GM19397 (cell line): Measurements from ENCODE around the gene APPBP2.
A peak's percentile ranks its signal among the peaks of the same experiment; 100 is the strongest.
"Not testable (repeated sequence)": the region's sequence is repeated elsewhere in the genome, so short reads cannot be mapped to it uniquely, and the experiment has no call there.

Experiments
- ATAC-seq: cut with Tn5 transposase; IDR thresholded peaks from one replicate; pipeline ENCODE4 v1.9.1; 2021; ENCODE audit warnings: mild to moderate bottlenecking, moderate library complexity; ENCODE audit not compliant: unreplicated experiment

The APPBP2 gene, protein sequence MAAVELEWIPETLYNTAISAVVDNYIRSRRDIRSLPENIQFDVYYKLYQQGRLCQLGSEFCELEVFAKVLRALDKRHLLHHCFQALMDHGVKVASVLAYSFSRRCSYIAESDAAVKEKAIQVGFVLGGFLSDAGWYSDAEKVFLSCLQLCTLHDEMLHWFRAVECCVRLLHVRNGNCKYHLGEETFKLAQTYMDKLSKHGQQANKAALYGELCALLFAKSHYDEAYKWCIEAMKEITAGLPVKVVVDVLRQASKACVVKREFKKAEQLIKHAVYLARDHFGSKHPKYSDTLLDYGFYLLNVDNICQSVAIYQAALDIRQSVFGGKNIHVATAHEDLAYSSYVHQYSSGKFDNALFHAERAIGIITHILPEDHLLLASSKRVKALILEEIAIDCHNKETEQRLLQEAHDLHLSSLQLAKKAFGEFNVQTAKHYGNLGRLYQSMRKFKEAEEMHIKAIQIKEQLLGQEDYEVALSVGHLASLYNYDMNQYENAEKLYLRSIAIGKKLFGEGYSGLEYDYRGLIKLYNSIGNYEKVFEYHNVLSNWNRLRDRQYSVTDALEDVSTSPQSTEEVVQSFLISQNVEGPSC

DNA sequence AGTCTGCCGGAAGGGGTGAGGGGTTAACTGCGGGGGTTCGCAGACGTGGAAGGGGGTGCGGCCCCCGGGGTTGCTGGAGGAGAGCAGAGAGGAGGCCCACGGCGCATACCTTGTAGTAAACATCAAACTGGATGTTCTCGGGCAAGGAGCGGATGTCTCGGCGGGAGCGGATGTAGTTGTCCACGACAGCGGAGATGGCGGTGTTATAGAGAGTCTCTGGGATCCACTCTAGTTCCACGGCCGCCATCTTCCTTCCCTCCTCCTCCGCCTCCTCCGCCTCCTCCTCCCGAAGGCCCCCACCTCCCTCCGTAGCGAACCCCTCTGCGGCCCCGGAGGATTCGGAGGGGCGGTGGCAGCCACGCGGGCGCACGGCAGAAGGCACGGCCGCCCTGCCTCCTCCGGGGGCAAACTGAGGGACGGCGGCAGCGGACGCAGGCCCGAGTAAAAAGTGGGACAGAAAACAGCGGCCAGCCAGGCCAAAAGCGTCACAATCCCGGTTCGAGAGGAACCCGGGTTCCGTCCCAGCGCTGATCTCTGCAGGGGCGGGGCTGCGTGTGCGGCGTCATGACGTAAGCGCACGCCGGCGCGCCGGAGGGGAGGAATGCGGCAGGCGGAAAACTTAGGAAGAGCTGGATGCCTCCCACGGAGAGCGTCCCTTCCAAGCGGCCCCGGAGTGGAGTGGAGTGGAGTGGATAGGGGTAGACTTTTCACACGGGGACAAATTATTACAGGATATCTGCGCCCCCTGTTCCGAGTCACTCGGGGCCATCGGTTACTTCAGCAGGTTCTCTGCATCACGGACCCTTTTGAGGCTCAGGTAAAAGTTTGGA, at the start of gene APPBP2:
APPBP2 (minus strand) TSS at position 558 of the 830 bp plus-strand sequence; CDS start at position 247, 311 bp downstream.
- peak; percentile 86 for ATAC-seq

DNA sequence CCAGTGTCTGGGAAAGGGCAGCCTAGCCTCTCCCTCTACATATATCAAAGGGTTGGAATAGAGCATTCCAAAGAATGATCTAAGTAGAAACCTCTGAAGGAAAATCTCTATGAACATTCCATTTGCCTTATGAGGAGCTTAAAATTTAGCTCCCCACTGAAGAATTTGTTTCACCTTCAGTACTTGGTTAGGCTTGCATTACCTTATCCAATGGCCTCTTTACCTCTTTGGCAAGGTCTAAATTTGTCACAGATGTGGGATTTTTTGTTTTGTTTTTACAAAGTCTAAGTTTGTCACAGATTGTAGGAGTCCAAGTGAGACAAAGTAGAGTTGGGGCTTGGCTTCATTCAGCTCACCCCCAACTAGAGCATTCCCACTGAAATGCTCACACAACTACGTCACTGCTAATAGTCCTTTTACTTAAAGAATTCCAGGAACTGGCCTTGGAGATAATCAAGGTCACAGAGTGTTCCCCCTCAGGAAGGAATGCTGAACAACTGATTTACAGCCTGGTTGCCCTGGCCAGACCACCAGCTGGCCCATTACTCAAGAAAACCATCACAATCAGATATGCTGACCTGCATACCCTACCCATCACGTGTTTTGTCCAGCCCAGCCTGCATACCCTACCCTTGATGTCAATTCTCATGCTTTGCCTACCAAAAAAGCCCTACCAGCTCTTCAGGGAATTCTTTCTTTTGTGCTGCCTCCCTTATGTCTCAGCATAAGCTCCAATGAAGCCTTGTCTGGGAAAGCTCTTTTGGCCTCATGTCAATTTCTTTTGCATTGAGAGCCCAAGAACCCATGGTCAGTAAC, 47.4 kb upstream of the APPBP2 start:
- no peak for ATAC-seq

DNA sequence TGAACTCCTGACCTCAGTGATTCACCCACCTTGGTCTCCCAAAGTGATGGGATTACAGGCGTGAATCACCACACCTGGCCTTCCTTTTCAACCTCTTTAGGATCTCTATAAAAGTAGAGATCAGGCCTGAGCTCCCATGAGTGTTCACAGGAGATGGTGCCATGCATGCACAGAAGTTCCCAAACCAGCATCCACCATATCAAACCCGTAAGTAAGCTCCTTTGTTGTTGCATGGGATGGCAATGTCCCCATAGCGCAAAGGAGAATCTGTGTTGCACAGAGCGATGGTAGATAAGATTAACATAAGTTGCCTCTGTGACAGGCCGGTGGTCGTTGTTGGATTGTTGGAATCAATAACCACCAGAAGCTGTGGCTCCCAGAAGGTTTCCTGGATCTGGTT, 39.2 kb upstream of the APPBP2 start:
- ATAC-seq: no peak

DNA sequence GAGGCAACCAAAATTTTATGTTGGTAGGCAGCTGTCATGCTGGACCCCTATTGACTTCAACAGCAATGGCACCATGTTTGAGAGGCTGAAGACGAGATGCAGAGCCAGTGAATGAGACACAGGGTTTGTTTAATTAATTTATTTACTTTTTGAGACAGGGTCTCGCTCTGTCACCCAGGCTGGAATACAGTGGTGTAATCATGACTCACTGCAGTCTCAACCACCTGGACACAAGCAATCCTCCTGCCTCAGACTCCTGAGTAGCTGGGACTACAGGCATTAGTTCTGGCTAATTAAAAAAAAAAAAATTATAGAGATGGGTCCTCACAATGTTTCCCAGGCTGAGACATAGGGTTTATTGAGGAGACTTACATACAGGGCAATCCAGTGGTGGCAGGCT, 37.7 kb upstream of the APPBP2 start:
- no peak for ATAC-seq

DNA sequence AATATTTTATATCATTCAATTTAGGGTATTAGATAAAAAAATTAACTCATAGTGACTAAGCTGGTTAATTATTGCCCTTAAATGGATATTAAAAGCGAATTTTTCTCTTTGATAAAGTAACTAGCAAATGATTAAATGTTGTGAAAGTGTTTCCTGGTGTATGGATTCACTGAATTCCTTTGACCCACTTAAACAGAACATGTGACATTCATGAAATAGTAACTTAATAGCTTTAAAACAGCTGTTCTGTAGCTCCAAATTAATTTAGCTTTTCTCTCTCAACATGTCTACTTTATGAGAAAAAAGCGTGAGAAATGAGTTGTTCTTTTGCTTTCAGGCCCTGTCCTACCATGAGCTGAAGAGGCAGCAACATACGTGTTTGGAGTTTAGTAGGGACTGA, 36.4 kb upstream of the APPBP2 start:
- ATAC-seq: no peak

DNA sequence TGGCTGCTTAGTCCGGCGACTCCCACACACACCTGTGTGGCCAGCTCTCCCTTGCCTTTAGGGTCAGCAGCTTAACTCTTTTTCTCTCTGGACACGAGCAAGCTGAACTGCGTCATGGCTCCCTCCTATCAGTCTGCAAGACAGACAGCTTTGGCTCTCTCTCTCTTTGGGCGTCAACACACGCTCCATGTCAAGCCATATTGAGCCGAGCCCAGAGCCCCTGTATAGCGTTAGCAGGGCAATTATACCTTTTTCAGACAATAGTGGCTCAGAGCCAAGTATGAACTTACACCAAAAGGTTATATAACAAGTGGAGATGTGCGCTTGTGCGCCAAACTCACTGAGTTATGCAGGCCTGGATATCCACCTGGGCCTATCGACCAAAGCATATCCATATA, 34.8 kb upstream of the APPBP2 start:
- ATAC-seq: no peak

DNA sequence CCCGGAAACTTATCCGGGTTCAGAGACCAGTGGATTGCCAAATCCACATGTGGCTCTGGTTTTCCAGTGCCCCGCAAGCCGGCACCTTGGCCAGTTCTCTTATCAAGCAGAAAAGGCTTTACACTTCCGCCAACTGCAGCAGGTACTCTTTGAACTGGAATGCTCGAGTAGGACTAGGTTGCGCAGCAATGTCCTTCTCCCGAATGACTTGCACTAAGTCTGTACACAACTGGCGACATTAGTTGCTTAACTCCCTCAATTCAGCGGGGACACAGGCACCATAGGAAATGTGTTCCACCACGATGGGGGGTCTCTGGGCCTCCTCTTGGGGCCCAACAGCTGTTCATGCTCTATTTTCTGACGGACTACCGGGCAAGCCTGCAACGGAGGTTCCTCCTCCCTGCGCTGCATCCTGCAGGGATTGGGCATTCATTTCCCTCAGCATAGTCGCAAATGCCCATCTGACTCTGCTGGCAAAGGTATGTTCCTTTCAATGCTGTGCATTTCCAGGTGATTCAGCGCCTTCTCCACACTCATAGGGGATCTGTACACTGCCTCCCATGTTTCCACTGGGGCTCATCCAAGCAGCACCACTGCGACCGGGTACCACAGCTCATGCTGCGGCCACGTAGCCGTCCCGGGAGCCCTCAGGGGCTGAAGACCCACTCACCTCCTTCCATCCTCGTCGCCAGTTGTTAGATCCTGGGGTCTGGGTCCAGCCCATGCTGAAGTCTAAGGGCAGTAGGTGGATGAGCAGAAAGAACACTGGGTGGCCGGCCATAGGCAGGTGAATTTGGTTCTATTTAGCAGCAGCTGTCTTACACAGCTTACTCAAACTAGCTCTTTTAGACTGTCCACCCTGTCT, 34.2 kb upstream of the APPBP2 start:
- no peak for ATAC-seq

DNA sequence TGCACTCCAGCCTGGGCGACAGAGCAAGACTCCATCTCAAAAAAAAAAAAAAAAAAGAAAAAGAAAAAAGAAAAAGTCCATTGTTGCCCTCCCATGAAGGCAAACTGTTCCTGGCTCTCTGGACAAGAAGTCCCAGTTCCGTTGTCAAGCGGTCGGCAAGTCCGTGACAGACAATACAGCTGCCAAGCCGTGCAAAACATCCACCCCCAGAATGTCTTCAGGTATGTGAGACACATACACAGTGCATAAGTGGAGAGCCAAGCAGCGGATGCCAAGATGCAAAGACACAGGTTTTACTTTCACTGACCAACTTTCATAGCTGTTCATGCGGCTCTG, 33.6 kb upstream of the APPBP2 start:
- ATAC-seq: no peak

DNA sequence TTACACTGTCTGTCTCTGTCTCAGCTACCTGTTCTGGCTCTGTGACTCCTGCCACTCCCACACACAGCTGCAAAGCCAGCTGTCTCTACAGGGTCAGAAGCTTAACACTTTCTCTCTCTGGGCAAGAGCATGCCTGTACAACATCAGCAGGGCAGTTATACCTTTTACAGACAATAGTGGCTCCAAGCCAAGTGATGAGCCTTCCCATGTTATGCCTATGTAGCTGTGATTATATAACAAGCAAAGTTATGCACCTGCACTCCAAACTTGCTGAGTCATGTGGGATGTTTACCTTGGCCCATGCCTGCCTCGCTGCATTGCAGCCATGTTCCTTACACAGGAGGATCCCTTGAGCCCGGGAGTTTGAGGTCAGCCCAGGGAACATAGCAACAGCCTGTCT, 31.8 kb upstream of the APPBP2 start:
- no peak for ATAC-seq

DNA sequence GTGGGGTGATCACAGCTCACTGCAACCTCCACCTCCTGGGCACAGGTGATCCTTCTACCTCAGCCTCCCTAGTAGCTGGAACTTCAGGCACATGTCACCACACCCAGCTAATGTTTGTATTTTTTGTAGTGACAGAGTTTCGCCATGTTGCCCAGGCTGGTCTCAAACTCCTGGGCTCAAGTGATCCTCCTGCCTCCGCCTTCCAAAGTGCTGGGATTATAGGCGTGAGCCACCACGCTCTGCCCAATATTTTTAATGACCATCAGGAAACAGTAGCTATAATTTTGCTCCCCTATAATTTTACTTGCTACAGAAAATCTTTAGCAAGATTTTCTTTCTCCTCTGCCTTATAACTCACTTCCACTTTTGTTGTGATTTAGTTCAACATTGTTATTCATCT, 29.7 kb upstream of the APPBP2 start:
- ATAC-seq: no peak

DNA sequence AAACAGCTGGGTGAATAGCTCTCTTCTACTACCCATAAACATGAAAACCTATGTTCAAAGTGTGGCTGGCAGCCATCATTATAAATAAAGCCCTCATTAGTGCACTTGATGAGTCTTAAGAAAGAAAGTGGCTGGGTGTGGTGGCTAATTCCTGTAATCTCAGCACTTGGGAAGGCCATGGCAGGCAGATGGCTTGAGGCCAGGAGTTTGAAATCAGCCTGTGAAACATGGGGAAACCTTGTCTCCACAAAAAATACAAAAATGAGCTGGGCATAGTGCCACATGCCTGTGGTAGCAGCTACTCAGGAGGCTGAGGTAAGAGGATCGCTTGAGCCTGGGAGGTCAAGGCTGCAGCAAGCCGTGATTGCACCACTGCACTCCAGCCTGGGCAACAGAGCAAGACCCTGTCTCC, 28.3 kb upstream of the APPBP2 start:
- no peak for ATAC-seq

DNA sequence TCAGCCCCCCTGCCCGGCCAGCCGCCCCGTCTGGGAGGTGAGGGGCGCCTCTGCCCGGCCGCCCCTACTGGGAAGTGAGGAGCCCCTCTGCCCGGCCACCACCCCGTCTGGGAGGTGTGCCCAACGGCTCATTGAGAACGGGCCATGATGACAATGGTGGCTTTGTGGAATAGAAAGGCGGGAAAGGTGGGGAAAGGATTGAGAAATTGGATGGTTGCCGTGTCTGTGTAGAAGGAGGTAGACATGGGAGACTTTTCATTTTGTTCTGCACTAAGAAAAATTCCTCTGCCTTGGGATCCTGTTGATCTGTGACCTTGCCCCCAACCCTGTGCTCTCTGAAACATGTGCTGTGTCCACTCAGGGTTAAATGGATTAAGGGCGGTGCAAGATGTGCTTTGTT, 26.2 kb upstream of the APPBP2 start:
- ATAC-seq: not testable (repeated sequence)

DNA sequence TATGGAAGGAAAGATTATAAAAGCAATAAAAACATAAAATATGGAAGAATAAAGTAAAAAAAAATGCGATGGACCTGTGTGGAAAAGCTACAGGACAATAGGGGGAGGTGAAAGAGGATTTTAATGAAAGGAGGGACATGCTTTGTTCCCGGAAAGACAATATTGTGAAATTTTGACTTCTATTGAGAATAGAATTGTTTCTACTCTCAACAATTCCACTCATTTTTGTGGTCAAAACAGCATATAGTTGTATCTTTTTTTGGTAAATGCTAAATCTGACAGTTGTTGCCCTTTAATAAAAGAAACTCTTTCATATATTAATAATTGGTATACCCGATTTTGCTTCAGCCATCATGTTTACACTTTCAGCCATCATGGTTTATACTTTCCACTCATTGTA, 22.9 kb upstream of the APPBP2 start:
- no peak for ATAC-seq

DNA sequence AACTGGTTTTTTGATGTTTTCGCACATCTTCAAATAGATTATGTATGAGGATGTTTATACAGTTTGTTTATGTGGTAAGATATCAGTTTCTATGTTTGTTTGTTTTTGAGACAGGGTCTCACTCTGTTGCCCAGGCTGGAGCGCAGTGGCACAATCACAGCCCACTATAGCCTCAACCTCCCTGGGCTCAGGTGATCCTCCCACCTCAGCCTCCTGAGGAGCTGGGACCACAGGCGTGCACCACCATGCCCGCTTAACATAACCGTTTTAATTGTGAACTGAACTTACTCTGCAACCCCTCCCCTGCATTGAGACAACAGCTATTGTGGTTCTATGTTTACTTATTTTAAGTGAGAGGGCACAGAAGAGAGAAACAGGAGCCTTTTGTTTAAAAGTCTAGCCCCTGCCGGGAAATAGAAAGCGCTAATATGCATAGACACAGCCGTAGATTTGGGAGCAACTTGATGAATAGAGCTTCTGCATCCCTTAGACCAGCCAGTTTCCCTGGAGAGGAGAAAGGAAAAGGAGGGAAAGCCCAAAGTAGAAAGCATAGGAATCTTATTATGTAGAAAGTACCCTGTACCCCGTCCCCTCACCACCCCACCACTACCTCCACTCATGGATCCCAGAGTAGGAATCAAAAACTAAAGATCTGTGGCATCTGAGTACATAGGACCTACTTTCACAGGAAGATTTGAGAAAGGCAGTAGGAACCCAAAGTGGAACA, 19.6 kb upstream of the APPBP2 start:
- no peak for ATAC-seq

DNA sequence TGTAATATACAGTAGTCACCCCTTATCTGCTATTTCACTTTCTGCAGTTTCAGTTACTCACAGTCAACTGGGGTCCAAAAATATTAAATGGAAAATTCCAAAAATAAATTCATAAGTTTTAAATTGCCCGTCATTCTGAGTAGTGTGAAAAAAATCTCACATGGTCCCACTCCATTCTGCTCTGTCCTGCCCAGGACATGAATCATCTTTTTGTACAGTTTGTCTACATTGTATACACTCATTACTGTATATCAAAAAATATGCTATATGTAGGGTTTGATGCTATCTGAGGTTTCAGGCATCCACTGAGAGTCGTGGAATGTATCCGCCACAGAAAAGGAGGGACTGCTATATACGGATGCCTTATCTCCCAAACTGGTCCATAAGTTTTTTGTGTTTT, 16.0 kb upstream of the APPBP2 start:
- no peak for ATAC-seq

DNA sequence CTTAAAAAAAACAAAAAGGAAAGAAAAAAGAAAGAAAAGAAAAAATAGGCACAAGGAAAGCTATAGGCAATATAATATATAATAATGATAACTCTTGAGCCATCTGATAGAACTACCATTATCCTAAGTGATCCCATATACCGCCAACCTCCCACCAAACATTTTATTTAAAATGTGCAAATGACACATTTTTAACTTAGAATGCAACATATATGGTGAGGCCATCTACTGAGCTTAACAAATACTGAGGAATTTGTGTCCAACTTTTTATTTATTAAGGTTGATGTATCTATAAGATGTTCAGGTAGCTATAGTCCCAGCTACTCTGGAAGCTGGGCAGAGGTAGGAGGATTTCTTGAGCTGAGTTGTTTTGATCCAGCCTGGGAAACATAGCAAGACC, 14.4 kb upstream of the APPBP2 start:
- ATAC-seq: no peak

DNA sequence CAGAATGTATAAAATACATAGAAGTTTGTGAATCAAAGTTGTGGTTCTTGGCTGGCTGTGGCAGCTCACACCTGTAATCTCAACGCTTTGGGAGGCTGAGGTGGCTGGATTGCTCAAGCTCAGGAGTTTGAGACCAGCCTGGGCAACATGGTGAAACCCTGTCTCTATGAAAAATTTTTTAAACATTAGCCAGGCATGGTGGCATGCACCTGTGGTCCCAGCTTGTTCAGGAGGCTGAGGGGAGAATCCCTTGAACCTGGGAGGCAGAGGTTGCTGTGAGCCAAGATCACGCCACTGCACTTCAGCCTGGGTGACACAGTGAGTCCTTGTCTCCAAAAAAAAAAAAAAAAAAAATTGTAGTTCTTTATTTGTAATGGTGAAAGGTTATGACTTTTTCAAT, 13.8 kb upstream of the APPBP2 start:
- no peak for ATAC-seq

DNA sequence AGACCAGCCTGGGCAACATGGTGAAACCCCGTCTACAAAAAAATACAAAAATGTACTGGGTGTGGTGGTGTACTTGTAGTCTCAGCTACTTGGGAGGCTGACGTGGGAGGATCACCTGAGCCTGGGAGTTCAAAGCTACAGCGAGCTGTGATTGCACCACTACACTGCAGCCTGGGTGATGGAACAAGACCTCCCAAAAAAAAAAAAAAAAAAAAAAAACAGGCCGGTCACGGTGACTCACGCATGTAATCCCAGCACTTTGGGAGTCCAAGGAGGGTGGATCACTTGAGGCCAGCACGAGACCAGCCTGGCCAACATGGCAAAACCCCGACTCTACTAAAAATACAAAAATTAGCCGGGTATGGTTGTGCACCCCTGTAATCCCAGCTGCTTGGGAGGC, 12.7 kb upstream of the APPBP2 start:
- ATAC-seq: no peak
